ENCODE measurements around the gene DLX2.

DLX2 gene

GRCh38 chr2:172053486-172053885 lies 49.2 kb downstream of the DLX2 start:
- DNase-seq (ENCODE audit: low spot score) = no peak

GRCh38 chr2:172052000-172052983 lies 50.4 kb downstream of the DLX2 start:
- DNase-seq (ENCODE audit: low spot score) = no peak

- no peak for DNase-seq (ENCODE audit: low spot score)
Observed at GRCh38 chr2:172050479-172051125, 52.1 kb downstream of the DLX2 start.

GRCh38 chr2:172049567-172050120 lies 53.1 kb downstream of the DLX2 start:
- no peak for DNase-seq (ENCODE audit: low spot score)

All from CD4-positive, alpha-beta T cell treated with Interleukin-2 at 100 ng/mL for 4 hours (primary cell).